Esophagus muscularis mucosa (tissue), 4 donors: Measurements from ENCODE around the gene PRRC2B. TPM values are rescaled to one million over a fixed set of nuclear protein-coding genes. Genes with fewer than 3 reads are reported as not detected.
A peak's percentile ranks its signal among the peaks of the same experiment; 100 is the strongest.

Experiments
- DNase-seq: peaks from one replicate; pipeline ENCODE4 v3.0.0-alpha.2; 2017; ENCODE audit errors: extremely low spot score
- H3K27ac ChIP-seq, 4 donors: fragments of 200-600 bp; sonication (generic); replicated peaks in 1 of 4; 1 replicate in 3 of 4; 2 replicates in 1 of 4; pipeline ENCODE4 v1.5.1; 2016 to 2019; ENCODE audit warnings: mild to moderate bottlenecking in 1 of 4
- H3K27me3 ChIP-seq, 4 donors: fragments of 200-600 bp; sonication (generic); one replicate each; pipeline versions ENCODE4 v1.5.1 to v1.6.0; 2016 to 2019
- H3K36me3 ChIP-seq, 4 donors: fragments of 200-600 bp; sonication (generic); one replicate each; pipeline ENCODE4 v1.5.1; 2016 to 2019
- H3K4me1 ChIP-seq, 4 donors: fragments of 200-600 bp; sonication (generic); one replicate each; pipeline ENCODE4 v1.5.1; 2016 to 2019
- H3K4me3 ChIP-seq, 4 donors: fragments of 200-600 bp; sonication (generic); 1 replicate in 2 of 4; 2 replicates in 2 of 4; pipeline ENCODE4 v1.5.1; 2016 to 2019; ENCODE audit warnings: mild to moderate bottlenecking in 4 of 4, moderate library complexity in 1 of 4
- H3K9me3 ChIP-seq, 4 donors: fragments of 200-600 bp; sonication (generic); 1 replicate in 3 of 4; 2 replicates in 1 of 4; pipeline ENCODE4 v1.5.1; 2016 to 2019
- EP300 ChIP-seq: sonication (generic); formaldehyde crosslinking; IDR thresholded peaks from one replicate; pipeline ENCODE4 v1.6.1; 2017; ENCODE audit warnings: antibody characterized with exemption
- POLR2A ChIP-seq: fragments of 450-650 bp; IDR thresholded peaks from one replicate; pipeline ENCODE4 v1.6.1; 2017; ENCODE audit warnings: antibody characterized with exemption, moderate library complexity, mild to moderate bottlenecking, low read depth
- POLR2AphosphoS5 ChIP-seq, 2 donors: sonication (generic); formaldehyde crosslinking; IDR thresholded peaks; one replicate each; pipeline ENCODE4 v1.6.1; 2017; ENCODE audit warnings: antibody characterized with exemption in 2 of 2
- WGBS: methylation state at CpG from one replicate; pipeline ENCODE4 v1.1.5; 2018; 5-methylcytosine and 5-hydroxymethylcytosine counted together
- intact Hi-C: fragments of 100-400 bp; cut with DNase I; formaldehyde crosslinking; loops from one replicate; pipeline ENCODE4 v1.15.1; 2023
- total RNA-seq, 4 donors: library from RNA; depleted of rRNA; stranded (reverse); fragments of >200 nt; gene quantifications; one replicate each; pipeline versions ENCODE4 v1.1.0 to v1.2.1, GENCODE V29; 2016
- TF ChIP-seq, protein P1 (sequence below), 3 experiments: fragments of 200-600 bp in 2 of 3; fragments of 450-650 bp in 1 of 3; sonication (generic) in 2 of 3; IDR thresholded peaks; one replicate each; pipeline ENCODE4 v1.5.1; 2017 to 2019; ENCODE audit warnings: antibody characterized with exemption in 3 of 3, mild to moderate bottlenecking in 2 of 3, moderate library complexity in 1 of 3

The PRRC2B gene
- total RNA-seq, 4 donors from 2014 or later = 109 to 226 (median 148) TPM

DNA sequence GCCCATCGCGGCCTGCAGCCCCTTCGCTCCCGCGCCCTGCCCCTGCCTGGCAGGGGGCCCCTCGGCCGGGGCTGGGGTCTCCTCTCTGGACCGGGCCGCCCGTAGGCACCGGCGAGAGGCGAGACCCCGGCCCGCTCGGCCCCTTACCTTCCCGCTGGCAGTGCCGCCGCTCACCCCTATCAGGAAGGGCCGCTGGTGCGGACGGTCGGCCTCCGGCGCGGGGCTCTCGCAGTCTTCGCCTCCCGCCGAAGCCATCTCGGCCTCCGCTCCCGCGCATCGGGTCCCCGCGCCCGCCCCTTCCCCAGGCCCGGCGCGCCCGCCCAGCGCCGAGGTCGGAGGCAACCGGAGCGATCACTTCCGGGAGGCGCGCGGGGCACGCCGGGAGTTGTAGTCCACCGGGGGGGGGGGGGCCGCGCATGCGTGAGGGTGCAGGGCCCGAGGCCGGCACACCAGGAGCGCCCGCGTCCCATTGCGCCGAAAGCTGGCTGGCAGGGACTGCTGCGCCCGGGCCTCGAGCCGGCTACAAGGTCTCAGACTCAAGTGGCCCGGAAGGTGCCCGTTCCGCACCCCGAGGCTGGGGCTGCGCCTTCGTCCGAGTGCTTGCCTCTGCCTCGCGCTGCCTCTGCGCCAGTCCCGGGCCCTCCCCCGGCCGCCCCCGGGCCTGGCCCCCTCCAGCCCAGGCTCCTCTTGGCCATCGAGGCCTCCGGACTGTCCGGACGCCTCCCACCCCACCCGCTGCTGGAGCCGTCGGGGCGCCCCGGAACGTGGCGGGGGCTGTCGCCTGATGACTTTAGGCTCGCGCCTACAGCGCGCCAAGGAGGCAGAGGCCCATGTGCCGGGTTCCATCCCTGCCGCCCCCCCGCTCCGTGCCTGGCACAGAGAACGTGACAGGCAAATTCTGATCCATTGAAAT, 137.3 kb downstream of the PRRC2B start, which contains the start of gene UCK1:
Gene UCK1 (minus strand): TSS at position 344 of the 913 bp plus-strand sequence. CDS start 89 bp downstream, at position 255.
- peak within 1 kb of the TSS; percentile 86 to 91 (median 88) for H3K27ac ChIP-seq
- peak; percentile 94 for DNase-seq
- peak within 1 kb of the TSS; percentile 93 to 100 (median 97) for H3K4me3 ChIP-seq
- TF ChIP-seq POLR2AphosphoS5 (IDR thresholded peaks at IDR 0.05) = peak; percentile 75 to 85
- TF ChIP-seq, protein P1, sequence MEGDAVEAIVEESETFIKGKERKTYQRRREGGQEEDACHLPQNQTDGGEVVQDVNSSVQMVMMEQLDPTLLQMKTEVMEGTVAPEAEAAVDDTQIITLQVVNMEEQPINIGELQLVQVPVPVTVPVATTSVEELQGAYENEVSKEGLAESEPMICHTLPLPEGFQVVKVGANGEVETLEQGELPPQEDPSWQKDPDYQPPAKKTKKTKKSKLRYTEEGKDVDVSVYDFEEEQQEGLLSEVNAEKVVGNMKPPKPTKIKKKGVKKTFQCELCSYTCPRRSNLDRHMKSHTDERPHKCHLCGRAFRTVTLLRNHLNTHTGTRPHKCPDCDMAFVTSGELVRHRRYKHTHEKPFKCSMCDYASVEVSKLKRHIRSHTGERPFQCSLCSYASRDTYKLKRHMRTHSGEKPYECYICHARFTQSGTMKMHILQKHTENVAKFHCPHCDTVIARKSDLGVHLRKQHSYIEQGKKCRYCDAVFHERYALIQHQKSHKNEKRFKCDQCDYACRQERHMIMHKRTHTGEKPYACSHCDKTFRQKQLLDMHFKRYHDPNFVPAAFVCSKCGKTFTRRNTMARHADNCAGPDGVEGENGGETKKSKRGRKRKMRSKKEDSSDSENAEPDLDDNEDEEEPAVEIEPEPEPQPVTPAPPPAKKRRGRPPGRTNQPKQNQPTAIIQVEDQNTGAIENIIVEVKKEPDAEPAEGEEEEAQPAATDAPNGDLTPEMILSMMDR (IDR thresholded peaks at IDR 0.05) = peak in 2 of 3 experiments; percentile 6 to 22
- TF ChIP-seq EP300 = no peak
- peak; percentile 32 for TF ChIP-seq POLR2A
- peaks cover 27 to 40% (median 35%) of the 10 kb centered on the region in 4 donors for H3K36me3 ChIP-seq
- H3K4me1 ChIP-seq = peaks cover 17 to 25% (median 20%) of the 10 kb centered on the region in 4 donors
- WGBS = 2% methylated on average over 22 of the region's 103 CpGs
- no peaks in the 10 kb centered on the region for H3K9me3 ChIP-seq
- intact Hi-C loops = no loop called here
- no peaks in the 10 kb centered on the region for H3K27me3 ChIP-seq

DNA sequence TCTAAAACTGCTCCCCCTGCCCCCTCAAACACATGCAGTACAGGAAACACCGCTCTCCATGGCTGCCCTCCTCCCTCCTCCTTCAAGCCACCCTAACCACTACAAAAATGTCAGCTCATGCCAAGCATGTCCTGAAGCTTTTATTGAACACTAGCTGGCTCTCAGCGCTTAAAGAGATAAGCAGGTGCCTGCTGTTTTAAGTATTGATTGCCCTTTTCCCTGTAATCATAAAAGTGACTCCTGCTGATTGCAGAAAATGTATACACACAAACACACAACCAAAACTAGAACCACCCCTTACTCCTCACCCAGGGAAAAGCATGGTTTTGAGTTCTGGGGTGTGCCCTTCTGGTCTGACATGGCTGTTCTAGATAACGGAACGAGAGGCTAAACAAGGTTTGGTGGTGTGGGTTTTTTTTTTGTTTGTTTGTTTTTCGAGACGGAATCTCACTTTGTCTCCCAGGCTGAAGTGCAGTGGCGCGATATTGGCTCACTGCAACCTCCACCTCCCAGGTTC, 140.9 kb downstream of the PRRC2B start:
- H3K9me3 ChIP-seq = no peaks in the 10 kb centered on the region
- WGBS = 69% methylated on average over 8 of the region's 8 CpGs
- DNase-seq = no peak
- TF ChIP-seq, protein P1 (IDR thresholded peaks at IDR 0.05) = no peak
- TF ChIP-seq POLR2A = no peak
- TF ChIP-seq EP300 = no peak
- no peak for TF ChIP-seq POLR2AphosphoS5 (IDR thresholded peaks at IDR 0.05)
- H3K4me1 ChIP-seq = peaks cover 15 to 18% (median 15%) of the 10 kb centered on the region in 4 donors
- intact Hi-C loops = no loop called here
- H3K4me3 ChIP-seq = no peak overlapping the region
- H3K27me3 ChIP-seq = no peaks in the 10 kb centered on the region
- peaks cover 0 to 4% (median 1%) of the 10 kb centered on the region in 4 donors for H3K36me3 ChIP-seq
- no peak overlapping the region for H3K27ac ChIP-seq

DNA sequence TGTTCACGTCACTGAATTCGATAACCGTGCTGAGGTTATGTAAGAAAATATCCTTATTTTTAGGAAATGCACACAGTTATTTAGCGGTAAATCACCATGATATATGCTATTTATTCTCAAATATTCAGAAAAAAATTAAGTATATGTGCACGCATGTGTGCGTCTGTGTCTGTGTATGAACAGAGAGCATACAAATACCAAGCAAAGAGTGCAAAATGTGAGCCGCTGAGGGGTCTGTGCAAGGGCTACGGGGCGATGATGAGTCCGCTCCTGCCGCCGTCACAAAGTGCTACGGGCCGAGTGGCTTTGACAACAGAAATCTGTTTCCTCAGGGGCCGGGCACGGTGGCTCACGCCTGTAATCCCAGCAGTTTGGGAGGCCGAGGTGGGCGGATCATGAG, 144.1 kb downstream of the PRRC2B start:
- WGBS = 95% methylated on average over 19 of the region's 19 CpGs
- intact Hi-C loops = no loop called here
- Histone ChIP-seq H3K36me3 (no peaks in the 10 kb centered on the region), H3K27ac (no peak overlapping the region), H3K4me3 (no peak overlapping the region), H3K9me3 (peaks cover 0 to 12% (median 10%) of the 10 kb centered on the region in 4 donors), H3K4me1 (no peaks in the 10 kb centered on the region), H3K27me3 (no peaks in the 10 kb centered on the region)
- TF ChIP-seq POLR2A (no peak), POLR2AphosphoS5 (IDR thresholded peaks at IDR 0.05) (no peak), EP300 (no peak)
- TF ChIP-seq, protein P1 (IDR thresholded peaks at IDR 0.05) = no peak
- no peak for DNase-seq

DNA sequence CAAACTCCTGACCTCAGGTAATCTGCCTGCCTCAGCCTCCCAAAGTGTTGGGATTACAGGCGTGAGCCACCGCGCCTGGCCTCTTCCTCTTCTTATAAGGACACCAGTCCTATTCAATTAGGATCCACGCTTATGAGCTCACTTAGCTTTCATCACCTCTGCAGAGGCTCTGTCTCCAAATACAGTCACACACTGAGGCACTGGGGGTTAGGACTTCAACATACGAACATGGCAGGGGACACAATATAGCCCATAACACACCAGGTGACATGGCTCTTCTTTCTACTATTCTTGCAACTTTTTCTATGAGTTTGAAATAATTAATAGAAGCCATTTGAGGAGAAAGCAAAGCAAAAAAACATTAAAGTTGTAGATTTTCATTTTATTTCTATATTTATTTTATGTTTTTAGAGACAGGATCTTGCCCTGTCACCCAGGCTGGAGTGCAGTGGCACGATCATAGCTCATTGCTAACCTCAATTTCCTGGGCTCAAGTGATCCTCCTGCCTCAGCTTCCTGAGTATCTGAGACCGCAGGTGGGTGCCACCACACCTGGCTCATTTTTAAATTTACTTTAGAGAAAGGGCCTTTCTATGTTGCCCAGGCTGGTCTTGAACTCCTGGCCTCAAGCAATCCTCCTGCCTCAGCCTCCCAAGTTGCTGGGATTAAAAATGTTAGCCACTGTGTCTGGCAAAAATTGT, 145.5 kb downstream of the PRRC2B start:
- peaks cover 0 to 26% (median 24%) of the 10 kb centered on the region in 4 donors for H3K9me3 ChIP-seq
- no peak for TF ChIP-seq POLR2AphosphoS5 (IDR thresholded peaks at IDR 0.05)
- TF ChIP-seq, protein P1 (IDR thresholded peaks at IDR 0.05) = no peak
- TF ChIP-seq POLR2A = no peak
- TF ChIP-seq EP300 = no peak
- H3K36me3 ChIP-seq = no peaks in the 10 kb centered on the region
- intact Hi-C loops = no loop called here
- H3K27me3 ChIP-seq = peaks cover 0 to 3% (median 1%) of the 10 kb centered on the region in 4 donors
- no peaks in the 10 kb centered on the region for H3K4me1 ChIP-seq
- no peak overlapping the region for H3K4me3 ChIP-seq
- no peak for DNase-seq
- H3K27ac ChIP-seq = no peak overlapping the region
- 87% methylated on average over 7 of the region's 7 CpGs for WGBS
